Smooth muscle cell (in vitro differentiated cells): ENCODE results near the gene INAFM1. TPM values are rescaled to one million over a fixed set of nuclear protein-coding genes. Genes with fewer than 3 reads are reported as not detected.
A peak's percentile ranks its signal among the peaks of the same experiment; 100 is the strongest.

Source experiments
- DNase-seq: peaks from one replicate; lab custom pipeline; 2025; ENCODE audit not compliant: unreplicated experiment; lab: John Stamatoyannopoulos, UW
- H2AFZ ChIP-seq: fragments of 200-600 bp; sonication (generic); 2 replicates; pipeline ENCODE4 v1.6.0; 2016; ENCODE audit warnings: antibody characterized with exemption, low read depth, mild to moderate bottlenecking
- H3F3A ChIP-seq: fragments of 200-600 bp; sonication (generic); 2 replicates; pipeline ENCODE4 v1.6.0; 2017; ENCODE audit warnings: antibody characterized with exemption, low read depth
- H3K27ac ChIP-seq: fragments of 200-600 bp; sonication (generic); 2 replicates; pipeline ENCODE4 v1.5.1; 2016; ENCODE audit warnings: low read depth, mild to moderate bottlenecking
- H3K27me3 ChIP-seq: fragments of 200-600 bp; sonication (generic); 2 replicates; pipeline ENCODE4 v1.6.1; 2016; ENCODE audit warnings: low read depth, mild to moderate bottlenecking
- H3K36me3 ChIP-seq: fragments of 200-600 bp; sonication (generic); 2 replicates; pipeline ENCODE4 v1.5.1; 2016; ENCODE audit warnings: low read depth
- H3K4me1 ChIP-seq: fragments of 200-600 bp; sonication (generic); 2 replicates; pipeline ENCODE4 v1.5.1; 2016; ENCODE audit warnings: low read depth
- H3K4me2 ChIP-seq: fragments of 200-600 bp; sonication (generic); 2 replicates; pipeline ENCODE4 v1.6.0; 2016; ENCODE audit warnings: mild to moderate bottlenecking
- H3K4me3 ChIP-seq: fragments of 200-600 bp; sonication (generic); 2 replicates; pipeline ENCODE4 v1.5.1; 2016; ENCODE audit warnings: mild to moderate bottlenecking
- H3K79me2 ChIP-seq: fragments of 200-600 bp; sonication (generic); 2 replicates; pipeline ENCODE4 v1.6.0; 2016; ENCODE audit warnings: low read depth, mild to moderate bottlenecking
- H3K9ac ChIP-seq: fragments of 200-600 bp; sonication (generic); 2 replicates; pipeline ENCODE4 v1.6.0; 2016; ENCODE audit warnings: low read depth
- H3K9me3 ChIP-seq: fragments of 200-600 bp; sonication (generic); replicated peaks from 2 replicates; pipeline ENCODE4 v1.5.1; 2016; ENCODE audit warnings: low read depth
- H4K20me1 ChIP-seq: fragments of 200-600 bp; sonication (generic); 2 replicates; pipeline ENCODE4 v1.6.0; 2016; ENCODE audit warnings: low read depth
- CTCF ChIP-seq: fragments of 200-600 bp; sonication (generic); IDR thresholded peaks from 2 replicates; pipeline ENCODE4 v1.5.1; 2017; ENCODE audit warnings: borderline replicate concordance, mild to moderate bottlenecking, antibody characterized with exemption; ENCODE audit not compliant: insufficient read depth, poor library complexity, severe bottlenecking
- WGBS: methylation state at CpG from one replicate; pipeline ENCODE4 v1.1.7; 2016; ENCODE audit warnings: low lambda C conversion rate; 5-methylcytosine and 5-hydroxymethylcytosine counted together
- polyA plus RNA-seq: library from polyadenylated mRNA; unstranded; fragments of >200 nt; fragmentation: Nextera tagmentation; extraction: Ambion mirVana; gene quantifications from 2 replicates; pipeline ENCODE4 v1.2.1, GENCODE V29; 2016
- total RNA-seq: library from RNA; depleted of rRNA; stranded (reverse); fragments of >200 nt; gene quantifications from 2 replicates; pipeline ENCODE4 v1.2.3, GENCODE V29; 2014

Gene INAFM1
- total and polyA plus RNA-seq, 2 experiments from 2014 or later = 7.2 to 29.7 TPM

GRCh38 chr19:47239152-47239551 lies 35.5 kb upstream of the INAFM1 start:
- WGBS = 12% methylated on average over 15 of the region's 16 CpGs
- Histone ChIP-seq H3K4me2 (peak overlapping the region; percentile 89), H3K9me3 (no peaks in the 10 kb centered on the region), H3K27ac (no peak overlapping the region), H3K9ac (no peak overlapping the region), H3K36me3 (no peaks in the 10 kb centered on the region), H3K27me3 (no peaks in the 10 kb centered on the region), H3F3A (peaks cover 15% of the 10 kb centered on the region), H3K4me1 (peaks cover 5% of the 10 kb centered on the region), H2AFZ (no peak overlapping the region), H4K20me1 (no peaks in the 10 kb centered on the region), H3K4me3 (peak overlapping the region; percentile 39), H3K79me2 (no peaks in the 10 kb centered on the region)
- TF ChIP-seq CTCF = no peak
- DNase-seq = no peak

- WGBS = 15% methylated on average over 26 of the region's 62 CpGs
- no peak for TF ChIP-seq CTCF
- Histone ChIP-seq H3K36me3 (no peaks in the 10 kb centered on the region), H3K27me3 (no peaks in the 10 kb centered on the region), H3K4me2 (peak overlapping the region; percentile 89), H3K27ac (no peak overlapping the region), H3K9ac (no peak overlapping the region), H2AFZ (no peak overlapping the region), H3F3A (peaks cover 15% of the 10 kb centered on the region), H4K20me1 (no peaks in the 10 kb centered on the region), H3K4me3 (peak overlapping the region; percentile 39), H3K9me3 (no peaks in the 10 kb centered on the region), H3K79me2 (no peaks in the 10 kb centered on the region), H3K4me1 (peaks cover 5% of the 10 kb centered on the region)
- DNase-seq = peak; percentile 42
Observed at GRCh38 chr19:47239610-47240296, 34.9 kb upstream of the INAFM1 start.

GRCh38 chr19:47240556-47240955 lies 34.1 kb upstream of the INAFM1 start:
- peak overlapping the region; percentile 12 for H3K9ac ChIP-seq
- no peaks in the 10 kb centered on the region for H3K36me3 ChIP-seq

More at GRCh38 chr19:47240556-47240955, 34.1 kb upstream of the INAFM1 start:
- Histone ChIP-seq H3K4me3 (no peak overlapping the region), H3K4me2 (peak overlapping the region; percentile 73), H2AFZ (no peak overlapping the region), H3K4me1 (peaks cover 5% of the 10 kb centered on the region), H3K27me3 (no peaks in the 10 kb centered on the region), H3K27ac (no peak overlapping the region), H3F3A (peaks cover 15% of the 10 kb centered on the region), H4K20me1 (no peaks in the 10 kb centered on the region), H3K79me2 (no peaks in the 10 kb centered on the region), H3K9me3 (no peaks in the 10 kb centered on the region)
- no peak for TF ChIP-seq CTCF
- DNase-seq = no peak
- WGBS = 67% methylated on average over 6 of the region's 6 CpGs
